GM12878 (cell line): ENCODE results near the gene PMS1. TPM values are rescaled to one million over a fixed set of nuclear protein-coding genes. Genes with fewer than 3 reads are reported as not detected.
"Not testable (repeated sequence)": the region's sequence is repeated elsewhere in the genome, so short reads cannot be mapped to it uniquely, and the experiment has no call there.

Source experiments
- ATAC-seq: fragments of 200-7000 bp; cut with Tn5 transposase; 3 replicates; pipeline ENCODE4 v1.9.1; 2020; ENCODE audit warnings: mild to moderate bottlenecking, moderate library complexity
- BruUV-seq: library from RNA; stranded (reverse); fragments of 400-500 nt; replicated peaks from 2 replicates; lab custom pipeline; 2021; lab: Mats Ljungman, UMichigan
- CTCF ChIA-PET: fragments of 300-600 bp; sonication (Branson Sonifier 250); formaldehyde crosslinking; extraction: SDS; loops from one replicate; lab custom pipeline; 2021; ENCODE audit warnings: inconsistent platforms; lab: Yijun Ruan, JAX
- POLR2A ChIA-PET: fragments of 350-600 bp; formaldehyde crosslinking; extraction: SDS; loops from one replicate; lab custom pipeline; 2021; ENCODE audit warnings: inconsistent platforms; lab: Charles Lee
- RAD21 ChIA-PET: fragments of 300-600 bp; sonication (Branson Sonifier 250); formaldehyde crosslinking; loops from one replicate; lab custom pipeline; 2023; ENCODE audit warnings: antibody characterized with exemption; ENCODE audit not compliant: unreplicated experiment; lab: Charles Lee
- SMC1A ChIA-PET: fragments of 300-600 bp; sonication (Branson Sonifier 250); formaldehyde crosslinking; loops from one replicate; lab custom pipeline; 2023; ENCODE audit not compliant: unreplicated experiment, uncharacterized antibody; lab: Charles Lee
- DNase-seq: peaks from one replicate; pipeline ENCODE4 v3.0.0-alpha.2; 2011; ENCODE audit warnings: low read depth, low spot score
- FAIRE-seq: peaks from 3 replicates; lab custom pipeline; 2011; peaks lifted over from hg19 to GRCh38; lab: Jason Lieb, UNC
- H2AFZ ChIP-seq: 2 replicates; pipeline ENCODE4 v1.6.0; 2011; ENCODE audit warnings: low read depth, low read length, control low read depth; ENCODE audit not compliant: control insufficient read depth
- H3K27ac ChIP-seq: 2 replicates; pipeline ENCODE4 v1.5.1; 2011; ENCODE audit warnings: control low read depth; ENCODE audit not compliant: control insufficient read depth, insufficient read depth
- H3K27me3 ChIP-seq, 2 experiments: replicated peaks in 1 of 2; 2 replicates each; pipeline versions ENCODE4 v1.6.0 to v1.6.1; 2011; ENCODE audit warnings: low read length in 1 of 2; ENCODE audit not compliant: control insufficient read depth in 2 of 2, insufficient read depth in 2 of 2
- H3K36me3 ChIP-seq, 2 experiments: 2 replicates each; pipeline ENCODE4 v1.5.1; 2011; ENCODE audit warnings: low read length in 1 of 2; ENCODE audit not compliant: control insufficient read depth in 2 of 2, insufficient read depth in 2 of 2
- H3K4me1 ChIP-seq: 2 replicates; pipeline ENCODE4 v1.6.1; 2011; ENCODE audit warnings: mild to moderate bottlenecking, low read length, moderate library complexity, mixed read lengths; ENCODE audit not compliant: control insufficient read depth, insufficient read depth
- H3K4me2 ChIP-seq: 2 replicates; pipeline ENCODE4 v1.6.0; 2011; ENCODE audit warnings: control low read depth; ENCODE audit not compliant: control insufficient read depth, insufficient read depth
- H3K4me3 ChIP-seq: fragments of 200-600 bp; sonication (generic); 2 replicates; pipeline ENCODE4 v1.5.1; 2016
- H3K79me2 ChIP-seq: 2 replicates; pipeline ENCODE4 v1.6.0; 2011; ENCODE audit warnings: low read length; ENCODE audit not compliant: control insufficient read depth, insufficient read depth
- H3K9ac ChIP-seq: 2 replicates; pipeline ENCODE4 v1.8.0; 2011; ENCODE audit warnings: low read length, control low read depth, mixed read lengths; ENCODE audit not compliant: control insufficient read depth, insufficient read depth
- H3K9me3 ChIP-seq: replicated peaks from 3 replicates; pipeline ENCODE4 v1.5.1; 2011; ENCODE audit warnings: mild to moderate bottlenecking, low read length; ENCODE audit not compliant: control insufficient read depth, insufficient read depth
- H4K20me1 ChIP-seq: 2 replicates; pipeline ENCODE4 v1.6.0; 2011; ENCODE audit not compliant: control insufficient read depth, insufficient read depth
- BMI1 ChIP-seq: fragments of 450-650 bp; IDR thresholded peaks from 2 replicates; pipeline ENCODE4 v1.6.1; 2016; ENCODE audit warnings: mild to moderate bottlenecking, moderate library complexity, borderline replicate concordance
- CEBPB ChIP-seq, 2 experiments: fragments of 150-350 bp in 1 of 2; IDR thresholded peaks; 2 replicates each; pipeline ENCODE4 v1.6.1; 2012 to 2014; ENCODE audit warnings: low read depth in 2 of 2, low read length in 2 of 2, borderline replicate concordance in 1 of 2, inconsistent platforms in 1 of 2
- HDGF ChIP-seq: fragments of 450-650 bp; IDR thresholded peaks from 2 replicates; pipeline ENCODE4 v1.6.1; 2016; ENCODE audit warnings: antibody characterized with exemption
- WGBS: methylation state at CpG from one replicate; pipeline ENCODE4 v1.1.6; 2016; ENCODE audit warnings: low lambda C conversion rate; ENCODE audit not compliant: insufficient replicate concordance, insufficient coverage; ENCODE audit errors: missing lambda C conversion rate; 5-methylcytosine and 5-hydroxymethylcytosine counted together
- in situ Hi-C: fragments of 300-500 bp; cut with MboI; formaldehyde crosslinking; loops from 9 replicates; pipeline ENCODE4 v1.14.3; 2018; ENCODE audit warnings: mixed read lengths
- intact Hi-C: fragments of 100-400 bp; cut with micrococcal nuclease; formaldehyde crosslinking; loops from one replicate; pipeline ENCODE4 v1.14.2; 2022; ENCODE audit not compliant: unreplicated experiment
- polyA plus RNA-seq, 11 experiments: library from polyadenylated mRNA; depleted of rRNA in 4 of 11; unstranded in 6 of 11; stranded (reverse) in 5 of 11; fragments of >200 nt; fragmentation: Nextera tagmentation in 4 of 11; fragmentation: Illumina TruSeq in 1 of 11; extraction: Ambion mirVana in 4 of 11; extraction: Trizol in 1 of 11; gene quantifications; 1 replicate in 1 of 11; 2 replicates in 10 of 11; pipeline versions ENCODE4 v1.2.1 to v1.2.3, GENCODE V29; 2011 to 2016; ENCODE audit warnings: inconsistent platforms in 2 of 11, missing spikeins in 2 of 11, low read depth in 1 of 11
- total RNA-seq, 4 experiments: library from RNA; depleted of rRNA in 3 of 4; stranded (reverse); fragments of >200 nt in 3 of 4; fragmentation: Illumina TruSeq in 1 of 4; extraction: Trizol in 1 of 4; gene quantifications; 2 replicates each; pipeline versions ENCODE4 v1.2.1 to v1.2.3, GENCODE V29; 2013 to 2021

The PMS1 gene
- total and polyA plus RNA-seq, 10 of the 15 experiments (the other 5 are each of a cell fraction or from before 2014, with no cell fraction given), result 18.7 to 50.6 (median 29.5) TPM

DNA sequence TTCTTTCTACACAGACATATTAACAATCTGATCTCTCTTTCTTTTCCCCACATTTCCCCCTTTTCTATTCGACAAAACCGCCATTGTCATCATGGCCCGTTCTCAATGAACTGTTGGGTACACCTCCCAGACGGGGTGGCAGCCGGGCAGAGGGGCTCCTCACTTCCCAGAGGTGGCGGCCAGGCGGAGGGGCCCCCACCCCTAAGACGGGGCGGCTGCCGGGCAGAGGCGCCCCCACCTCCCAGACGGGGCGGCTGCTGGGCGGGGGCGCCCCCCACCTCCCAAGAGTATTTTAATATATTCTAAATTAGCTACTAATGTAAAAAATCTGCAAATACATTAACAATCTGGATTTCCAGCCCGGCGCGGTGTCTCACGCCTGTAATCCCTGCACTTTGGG is 24.1 kb upstream of the PMS1 start:
- FAIRE-seq, RAD21 ChIA-PET, in situ Hi-C loops, H3K9me3 ChIP-seq, BruUV-seq, ATAC-seq, H3K4me1 ChIP-seq, H3K79me2 ChIP-seq, H2AFZ ChIP-seq, H3K4me3 ChIP-seq, H3K27ac ChIP-seq, POLR2A ChIA-PET, H3K36me3 ChIP-seq, H3K4me2 ChIP-seq, H3K27me3 ChIP-seq, H3K9ac ChIP-seq, H4K20me1 ChIP-seq, DNase-seq: not testable (repeated sequence)
- intact Hi-C loops, result loop anchor here (10.0 kb wide), 1 partner anchor 315 kb away; the partner anchor contains the start of gene WDR75
- whole genome bisulfite sequencing, result over 99% methylated on average over 16 of the region's 19 CpGs
- SMC1A ChIA-PET, result interaction anchor here (1.7 kb wide), 1 partner anchor 10 kb away, joined by 8 read pairs; no protein-coding TSS in a partner anchor
- CTCF ChIA-PET, result interaction anchor here (1.0 to 6.5 kb wide), 4 partner anchors 24 to 311 kb away, joined by 3 to 72 read pairs (median 14); partner anchors contain the start of genes ASNSD1, ORMDL1 and PMS1

- Histone ChIP-seq H4K20me1 (no peaks in the 10 kb centered on the region), H3K9me3 (no peaks in the 10 kb centered on the region), H3K27ac (peak overlapping the region; percentile 91), H3K9ac (peak overlapping the region; percentile 95), H3K36me3 (peaks cover 0 to 4% of the 10 kb centered on the region in 2 experiments; a peak in 2 of 4 replicates), H3K4me1 (peaks cover 5% of the 10 kb centered on the region; the same call in 1 of the 2 replicates), H3K4me3 (peak overlapping the region; percentile 97), H3K79me2 (peaks cover 10% of the 10 kb centered on the region), H3K4me2 (peak overlapping the region; percentile 95), H2AFZ (peak overlapping the region; percentile 99), H3K27me3 (no peaks in the 10 kb centered on the region)
- SMC1A ChIA-PET, result interaction anchor here (0.8 to 1.8 kb wide), 17 partner anchors 9 to 189 kb away, joined by 3 to 9 read pairs (median 4); partner anchors contain the start of gene ASNSD1
- in situ Hi-C loops (no loop called here), intact Hi-C loops (loop anchor here (2.0 to 10.0 kb wide), 2 partner anchors 101 to 317 kb away; partner anchors contain the start of genes ASNSD1 and WDR75)
- CTCF ChIA-PET, result interaction anchor here (0.7 to 6.5 kb wide), 19 partner anchors 10 to 456 kb away, joined by 3 to 84 read pairs (median 6); partner anchors contain the start of genes ANKAR, ASNSD1, ORMDL1 and PMS1
- TF ChIP-seq HDGF, result 0 out of 2 replicates have a peak, but pooled peaks have one; percentile 16
- TF ChIP-seq BMI1, result no peak
- TF ChIP-seq CEBPB (IDR thresholded peaks at IDR 0.05; ENCODE audit: borderline replicate concordance in 1 of 2, low read depth in 2 of 2, low read length in 2 of 2), result 0 out of 4 replicates have a peak, but pooled peaks of 1 of the 2 experiments have one; percentile 5
- BruUV-seq, result TSS peak; percentile 79
- WGBS, result 1% methylated on average over 7 of the region's 7 CpGs
- POLR2A ChIA-PET, result interaction anchor here (1.0 to 4.0 kb wide), 8 partner anchors 9 to 103 kb away, joined by 3 to 23 read pairs (median 5); partner anchors contain the start of genes ORMDL1 and PMS1
- RAD21 ChIA-PET, result interaction anchor here (0.8 to 2.0 kb wide), 10 partner anchors 12 to 102 kb away, joined by 3 to 10 read pairs (median 4); partner anchors contain the start of genes ANKAR and ASNSD1
- FAIRE-seq (no peak), ATAC-seq (no peak), DNase-seq (no peak)
Observed at GRCh38 chr2:189762229-189762550, 22.1 kb upstream of the PMS1 start.
